ENCODE measurements around the gene TTLL1.

DNA sequence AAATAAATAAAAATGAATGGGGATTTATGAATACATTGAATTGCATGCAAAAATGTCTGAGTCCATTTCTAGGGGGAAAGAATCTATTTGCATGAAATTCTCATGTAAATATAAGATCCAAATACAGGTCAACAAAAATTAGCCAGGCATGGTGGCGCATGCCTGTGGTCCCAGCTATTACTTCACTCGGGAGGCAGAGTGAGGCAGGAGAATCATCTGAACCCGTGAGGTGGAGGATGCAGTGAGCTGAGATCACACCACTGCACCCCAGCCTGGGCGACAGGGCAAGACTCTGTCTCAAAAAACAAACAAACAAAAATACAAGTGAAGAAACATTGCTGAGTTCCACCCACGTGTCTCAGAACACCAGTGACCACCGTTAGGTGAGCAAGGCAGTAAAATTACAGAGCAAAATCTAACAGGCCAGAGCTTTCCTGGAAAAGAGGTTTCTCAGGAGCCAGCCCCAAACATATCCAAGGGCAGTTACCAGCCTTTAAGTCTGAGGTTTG, 91.6 kb downstream of the TTLL1 start:
- TF ChIP-seq, protein P1, sequence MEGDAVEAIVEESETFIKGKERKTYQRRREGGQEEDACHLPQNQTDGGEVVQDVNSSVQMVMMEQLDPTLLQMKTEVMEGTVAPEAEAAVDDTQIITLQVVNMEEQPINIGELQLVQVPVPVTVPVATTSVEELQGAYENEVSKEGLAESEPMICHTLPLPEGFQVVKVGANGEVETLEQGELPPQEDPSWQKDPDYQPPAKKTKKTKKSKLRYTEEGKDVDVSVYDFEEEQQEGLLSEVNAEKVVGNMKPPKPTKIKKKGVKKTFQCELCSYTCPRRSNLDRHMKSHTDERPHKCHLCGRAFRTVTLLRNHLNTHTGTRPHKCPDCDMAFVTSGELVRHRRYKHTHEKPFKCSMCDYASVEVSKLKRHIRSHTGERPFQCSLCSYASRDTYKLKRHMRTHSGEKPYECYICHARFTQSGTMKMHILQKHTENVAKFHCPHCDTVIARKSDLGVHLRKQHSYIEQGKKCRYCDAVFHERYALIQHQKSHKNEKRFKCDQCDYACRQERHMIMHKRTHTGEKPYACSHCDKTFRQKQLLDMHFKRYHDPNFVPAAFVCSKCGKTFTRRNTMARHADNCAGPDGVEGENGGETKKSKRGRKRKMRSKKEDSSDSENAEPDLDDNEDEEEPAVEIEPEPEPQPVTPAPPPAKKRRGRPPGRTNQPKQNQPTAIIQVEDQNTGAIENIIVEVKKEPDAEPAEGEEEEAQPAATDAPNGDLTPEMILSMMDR (optimal IDR thresholded peaks at IDR 0.05 in 1 of 3, IDR thresholded peaks at IDR 0.05 in 1 of 3, conservative IDR thresholded peaks at IDR 0.05 in 1 of 3; ENCODE audit: extremely low read depth in 1 of 3, insufficient read depth in 2 of 3, low read length in 3 of 3) = no peak
- no peak for TF ChIP-seq EZH2 (IDR thresholded peaks at IDR 0.05; ENCODE audit: low read length)
